Measurements from ENCODE around the gene SREBF1.

GRCh38 chr17:17847726-17848125 lies 10.9 kb upstream of the SREBF1 start:
- TF ChIP-seq, protein P1, sequence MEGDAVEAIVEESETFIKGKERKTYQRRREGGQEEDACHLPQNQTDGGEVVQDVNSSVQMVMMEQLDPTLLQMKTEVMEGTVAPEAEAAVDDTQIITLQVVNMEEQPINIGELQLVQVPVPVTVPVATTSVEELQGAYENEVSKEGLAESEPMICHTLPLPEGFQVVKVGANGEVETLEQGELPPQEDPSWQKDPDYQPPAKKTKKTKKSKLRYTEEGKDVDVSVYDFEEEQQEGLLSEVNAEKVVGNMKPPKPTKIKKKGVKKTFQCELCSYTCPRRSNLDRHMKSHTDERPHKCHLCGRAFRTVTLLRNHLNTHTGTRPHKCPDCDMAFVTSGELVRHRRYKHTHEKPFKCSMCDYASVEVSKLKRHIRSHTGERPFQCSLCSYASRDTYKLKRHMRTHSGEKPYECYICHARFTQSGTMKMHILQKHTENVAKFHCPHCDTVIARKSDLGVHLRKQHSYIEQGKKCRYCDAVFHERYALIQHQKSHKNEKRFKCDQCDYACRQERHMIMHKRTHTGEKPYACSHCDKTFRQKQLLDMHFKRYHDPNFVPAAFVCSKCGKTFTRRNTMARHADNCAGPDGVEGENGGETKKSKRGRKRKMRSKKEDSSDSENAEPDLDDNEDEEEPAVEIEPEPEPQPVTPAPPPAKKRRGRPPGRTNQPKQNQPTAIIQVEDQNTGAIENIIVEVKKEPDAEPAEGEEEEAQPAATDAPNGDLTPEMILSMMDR (conservative IDR thresholded peaks at IDR 0.05; ENCODE audit: low read depth, low read length): no peak
- no peak for TF ChIP-seq CEBPB (IDR thresholded peaks at IDR 0.05; ENCODE audit: low read depth, low read length)
- TF ChIP-seq CHD1 (IDR thresholded peaks at IDR 0.05; ENCODE audit: low read depth, low read length): no peak
- no peak for TF ChIP-seq MXI1 (IDR thresholded peaks at IDR 0.05; ENCODE audit: borderline replicate concordance, low read depth, low read length)
- no peak for TF ChIP-seq POLR2A (IDR thresholded peaks at IDR 0.05; ENCODE audit: low read depth, low read length)

Data from IMR-90 (cell line).